GM12801 (cell line): ENCODE results near the gene HNRNPH1.

ENCODE experiments used
- TF ChIP-seq, protein P1 (sequence below): IDR thresholded peaks from one replicate; pipeline ENCODE4 v1.5.1; 2011; ENCODE audit warnings: control low read depth; ENCODE audit not compliant: insufficient read length; ENCODE audit errors: extremely low read depth

The HNRNPH1 gene

DNA sequence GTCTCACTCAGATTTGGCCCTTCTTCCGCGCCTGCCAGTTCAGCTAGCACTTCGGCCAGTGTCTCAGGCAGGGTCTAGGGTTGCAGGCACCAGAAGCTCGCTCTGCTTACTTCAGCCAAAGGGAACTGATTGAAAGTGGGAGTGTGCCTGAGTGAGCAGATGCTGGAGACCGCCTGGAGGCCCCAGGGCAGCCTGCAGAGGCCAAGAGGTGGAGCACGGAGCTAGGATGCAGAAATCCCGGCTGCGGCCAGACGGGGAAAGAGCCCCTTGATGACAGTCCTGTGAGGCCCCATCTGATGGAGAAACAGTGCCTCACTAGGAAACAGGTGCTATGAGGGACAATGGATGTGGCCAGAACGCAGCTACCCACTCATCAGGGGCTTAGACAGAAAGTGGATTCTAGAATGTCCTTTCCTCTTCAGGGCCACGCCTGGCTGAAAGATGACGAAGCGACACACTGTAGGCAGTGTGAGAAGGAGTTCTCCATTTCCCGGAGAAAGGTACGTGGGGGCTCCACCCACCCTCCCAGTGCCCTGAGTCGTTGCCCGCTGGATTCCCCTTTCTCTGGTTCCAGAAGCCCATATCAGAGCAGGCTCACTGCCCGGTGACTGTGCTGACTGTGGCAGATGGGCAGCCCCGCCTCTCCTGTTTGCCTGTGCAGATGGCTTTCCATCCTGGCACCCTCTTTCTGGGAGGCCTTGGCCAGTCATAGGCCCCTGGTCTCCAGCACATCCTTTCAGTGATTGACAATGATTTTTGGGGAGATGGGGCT lies 16.1 kb downstream of the HNRNPH1 start:
- TF ChIP-seq, protein P1, sequence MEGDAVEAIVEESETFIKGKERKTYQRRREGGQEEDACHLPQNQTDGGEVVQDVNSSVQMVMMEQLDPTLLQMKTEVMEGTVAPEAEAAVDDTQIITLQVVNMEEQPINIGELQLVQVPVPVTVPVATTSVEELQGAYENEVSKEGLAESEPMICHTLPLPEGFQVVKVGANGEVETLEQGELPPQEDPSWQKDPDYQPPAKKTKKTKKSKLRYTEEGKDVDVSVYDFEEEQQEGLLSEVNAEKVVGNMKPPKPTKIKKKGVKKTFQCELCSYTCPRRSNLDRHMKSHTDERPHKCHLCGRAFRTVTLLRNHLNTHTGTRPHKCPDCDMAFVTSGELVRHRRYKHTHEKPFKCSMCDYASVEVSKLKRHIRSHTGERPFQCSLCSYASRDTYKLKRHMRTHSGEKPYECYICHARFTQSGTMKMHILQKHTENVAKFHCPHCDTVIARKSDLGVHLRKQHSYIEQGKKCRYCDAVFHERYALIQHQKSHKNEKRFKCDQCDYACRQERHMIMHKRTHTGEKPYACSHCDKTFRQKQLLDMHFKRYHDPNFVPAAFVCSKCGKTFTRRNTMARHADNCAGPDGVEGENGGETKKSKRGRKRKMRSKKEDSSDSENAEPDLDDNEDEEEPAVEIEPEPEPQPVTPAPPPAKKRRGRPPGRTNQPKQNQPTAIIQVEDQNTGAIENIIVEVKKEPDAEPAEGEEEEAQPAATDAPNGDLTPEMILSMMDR: no peak

DNA sequence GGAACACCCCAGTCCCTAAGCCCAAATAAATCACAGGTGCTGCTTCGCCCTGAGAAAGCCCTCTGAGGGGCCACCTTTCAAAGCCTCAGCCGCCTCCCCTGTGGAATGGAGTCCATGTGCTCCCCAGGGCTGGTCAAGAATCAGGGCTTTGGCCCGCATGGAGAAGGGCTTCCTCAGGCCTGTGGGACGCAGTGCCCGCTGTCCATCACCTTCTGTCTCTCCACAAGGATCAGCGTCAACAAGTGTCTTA lies 16.6 kb downstream of the HNRNPH1 start:
- TF ChIP-seq, protein P1: no peak

DNA sequence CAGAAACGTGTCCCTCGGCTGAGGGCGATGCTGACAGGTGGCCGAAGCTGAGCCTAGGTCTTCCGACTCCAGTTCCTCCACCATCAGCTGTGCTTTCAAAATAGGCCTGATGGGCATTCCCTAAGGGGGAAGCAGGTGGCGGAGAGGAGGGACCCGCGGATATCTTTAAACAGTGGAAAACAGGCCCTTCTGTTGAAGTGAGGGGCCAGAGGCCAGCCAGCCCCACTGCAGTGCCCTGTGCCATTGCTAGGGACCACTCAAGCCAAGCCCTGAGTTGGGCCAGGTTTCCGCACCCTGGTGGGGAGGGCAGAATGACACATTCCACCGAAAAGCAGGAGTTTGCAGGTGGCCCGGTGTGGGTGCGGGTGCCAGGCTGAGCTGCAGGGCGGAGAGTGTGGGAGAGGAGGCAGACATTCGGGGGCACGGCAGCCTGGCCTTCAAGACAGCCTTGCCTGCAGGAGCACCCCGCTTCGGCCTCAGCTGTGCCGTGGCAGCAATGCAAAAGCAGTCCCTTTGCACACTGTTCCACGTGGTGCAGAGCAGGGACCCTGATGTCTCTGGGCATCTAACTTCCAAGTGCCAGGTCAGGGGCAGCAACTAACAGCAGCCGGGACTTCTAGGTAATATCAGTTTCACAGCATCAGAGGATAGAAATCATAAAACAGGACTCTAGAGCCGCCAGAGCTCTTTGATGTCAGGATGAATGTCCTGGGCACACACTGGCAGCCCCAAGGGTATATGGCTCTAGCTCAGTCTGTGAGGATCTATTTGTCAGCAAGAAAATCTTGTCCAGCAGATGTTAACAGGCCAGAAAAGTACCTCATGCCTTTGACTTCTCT lies 17.2 kb downstream of the HNRNPH1 start:
- TF ChIP-seq, protein P1: no peak

DNA sequence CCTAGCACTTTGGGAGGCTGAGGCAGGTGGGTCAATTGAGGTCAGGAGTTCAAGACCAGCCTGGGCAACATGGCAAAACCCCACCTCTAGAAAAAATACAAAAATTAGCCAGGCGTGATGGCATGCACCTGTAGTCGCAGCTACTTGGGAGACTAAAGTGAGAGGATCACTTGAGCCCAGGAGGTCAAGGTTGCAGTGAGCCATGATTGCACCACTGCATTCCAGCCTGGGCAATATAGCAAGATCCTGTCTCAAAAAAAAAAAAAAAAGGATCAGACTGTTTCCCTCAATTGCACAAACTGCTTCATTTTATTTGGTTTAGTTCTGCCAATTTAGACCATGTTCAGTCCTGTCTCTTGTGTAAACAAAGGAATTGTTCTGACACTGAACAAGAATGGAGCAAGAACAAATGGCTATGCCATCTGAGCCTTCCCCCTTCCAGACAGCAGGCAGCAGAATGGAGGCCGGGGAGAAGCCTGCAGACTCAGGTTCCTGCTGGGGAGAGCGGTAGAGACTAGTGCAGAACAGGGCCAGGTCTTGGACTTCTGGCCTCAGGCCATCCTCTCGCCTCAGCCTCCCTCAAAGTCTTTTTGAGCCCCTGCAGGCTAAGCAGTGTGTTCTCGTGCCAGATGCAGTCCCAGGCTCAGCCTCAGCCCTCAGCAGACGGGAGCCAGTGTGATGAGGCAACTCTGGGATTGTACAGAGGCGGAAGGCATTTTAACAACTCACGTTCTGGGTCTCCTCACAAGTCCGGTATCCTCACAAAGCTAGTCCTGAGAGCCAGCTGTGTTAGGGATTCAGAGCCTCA lies 18.2 kb downstream of the HNRNPH1 start:
- TF ChIP-seq, protein P1: no peak

DNA sequence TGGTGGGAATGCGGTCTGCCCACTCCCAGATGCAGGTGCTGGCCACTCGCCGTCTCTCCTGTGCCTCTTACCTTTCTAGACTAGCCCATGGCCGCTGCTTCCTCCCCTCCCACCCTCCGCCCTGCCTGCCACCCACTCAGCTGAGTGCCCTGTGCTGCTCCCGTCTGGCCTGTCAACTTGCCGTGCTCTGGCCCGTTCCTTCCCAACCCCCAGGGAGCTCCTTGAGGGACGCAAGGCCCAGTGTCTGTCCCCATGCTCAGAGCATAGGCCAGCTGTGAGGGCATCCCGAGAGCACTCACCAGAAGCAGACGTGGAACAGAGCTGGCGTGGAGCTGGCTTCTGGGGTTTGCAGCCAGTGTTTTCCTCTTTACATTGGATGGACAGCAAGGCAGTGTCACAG lies 20.2 kb downstream of the HNRNPH1 start:
- TF ChIP-seq, protein P1: no peak

DNA sequence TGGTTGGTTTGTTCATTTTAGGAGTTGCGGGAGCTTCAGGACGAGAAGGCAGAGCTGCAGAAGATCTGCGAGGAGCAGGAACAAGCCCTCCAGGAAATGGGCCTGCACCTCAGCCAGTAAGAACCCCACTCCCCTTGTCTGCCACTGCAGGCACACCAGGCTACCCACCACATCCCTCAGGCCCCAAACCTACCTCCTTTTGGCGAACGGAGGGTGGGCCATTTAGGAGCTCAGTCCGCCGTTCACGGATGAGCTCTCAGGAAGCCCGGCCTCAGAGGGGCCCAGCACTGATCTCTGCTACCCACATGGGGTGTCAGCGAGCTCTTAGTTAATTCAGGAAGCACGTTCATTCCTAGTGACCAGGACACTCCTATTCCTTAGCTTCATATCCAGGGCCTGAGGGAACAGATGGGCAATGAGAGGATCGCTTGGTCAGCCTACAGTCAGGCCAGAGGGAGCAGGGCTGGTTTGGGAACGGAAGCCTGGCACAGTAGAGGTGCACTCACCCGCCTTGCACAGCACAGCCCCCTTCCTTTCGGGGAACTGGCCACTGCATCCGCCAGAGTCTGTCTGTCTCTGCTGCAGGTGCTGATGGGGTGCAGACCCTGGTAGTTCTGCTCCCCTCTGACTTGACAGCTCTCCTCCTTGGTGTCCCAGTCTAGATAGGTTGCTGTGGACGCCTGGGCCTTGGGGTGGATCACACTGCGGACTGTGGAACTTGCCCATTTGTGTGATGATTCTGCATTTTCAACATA lies 21.4 kb downstream of the HNRNPH1 start:
- TF ChIP-seq, protein P1: no peak
